ENCODE measurements around the gene KIAA0825. TPM values are rescaled to one million over a fixed set of nuclear protein-coding genes. Genes with fewer than 3 reads are reported as not detected.

The KIAA0825 gene
- polyA plus RNA-seq, 1 donor from 2014 or later: 5.1 TPM

DNA sequence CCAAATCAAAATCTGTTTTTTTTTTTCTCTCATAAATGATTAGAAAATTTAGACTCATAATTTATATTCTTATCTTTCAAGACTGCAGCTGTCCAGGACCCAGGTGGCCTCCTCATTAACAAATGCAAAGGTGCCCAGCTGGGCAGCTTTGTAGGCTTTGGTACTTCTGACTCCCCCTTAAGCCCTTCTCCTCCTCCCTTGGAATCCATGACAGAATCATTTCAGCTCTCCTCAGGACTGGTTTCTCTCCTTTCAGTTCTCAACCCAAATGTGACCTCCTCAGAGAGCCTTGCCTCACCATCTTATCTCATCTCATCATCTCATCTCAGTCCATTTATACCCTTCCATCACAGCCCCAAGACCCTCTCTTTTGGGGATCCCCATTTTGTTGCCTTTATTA is 221.7 kb downstream of the KIAA0825 start:
- Histone ChIP-seq H3K27me3 (ENCODE audit: insufficient read depth, low read depth, low read length) (no peaks in the 10 kb centered on the region), H3K4me3 (ENCODE audit: low read length) (no peak overlapping the region), H4K20me1 (ENCODE audit: insufficient read depth) (no peaks in the 10 kb centered on the region), H3K9me3 (ENCODE audit: low read length) (no peaks in the 10 kb centered on the region), H3F3A (ENCODE audit: insufficient read depth, low read length, poor library complexity, severe bottlenecking) (no peaks in the 10 kb centered on the region), H3K79me2 (replicated peaks; ENCODE audit: insufficient read depth, low read length) (no peaks in the 10 kb centered on the region), H3K4me2 (ENCODE audit: low read length) (no peak overlapping the region), H3K9me2 (ENCODE audit: insufficient read depth, low read length) (no peaks in the 10 kb centered on the region), H3K36me3 (ENCODE audit: insufficient read depth, low read length) (no peaks in the 10 kb centered on the region), H3K27ac (ENCODE audit: low read length) (no peak overlapping the region), H3K9ac (ENCODE audit: low read length) (no peak overlapping the region), H2AFZ (ENCODE audit: low read depth, low read length) (no peak overlapping the region)
- TF ChIP-seq SMC3 (conservative IDR thresholded peaks at IDR 0.05; ENCODE audit: poor library complexity) (no peak), EZH2 (IDR thresholded peaks at IDR 0.05; ENCODE audit: borderline replicate concordance, insufficient read depth, low read length, poor library complexity, severe bottlenecking) (no peak), POLR2AphosphoS5 (IDR thresholded peaks at IDR 0.05) (no peak), RAD21 (conservative IDR thresholded peaks at IDR 0.05) (no peak), TAF1 (IDR thresholded peaks at IDR 0.05; ENCODE audit: low read depth) (no peak), EP300 (conservative IDR thresholded peaks at IDR 0.05; ENCODE audit: poor library complexity, severe bottlenecking) (no peak), MXI1 (conservative IDR thresholded peaks at IDR 0.05; ENCODE audit: poor library complexity, severe bottlenecking) (no peak)
- TF ChIP-seq, protein P1, sequence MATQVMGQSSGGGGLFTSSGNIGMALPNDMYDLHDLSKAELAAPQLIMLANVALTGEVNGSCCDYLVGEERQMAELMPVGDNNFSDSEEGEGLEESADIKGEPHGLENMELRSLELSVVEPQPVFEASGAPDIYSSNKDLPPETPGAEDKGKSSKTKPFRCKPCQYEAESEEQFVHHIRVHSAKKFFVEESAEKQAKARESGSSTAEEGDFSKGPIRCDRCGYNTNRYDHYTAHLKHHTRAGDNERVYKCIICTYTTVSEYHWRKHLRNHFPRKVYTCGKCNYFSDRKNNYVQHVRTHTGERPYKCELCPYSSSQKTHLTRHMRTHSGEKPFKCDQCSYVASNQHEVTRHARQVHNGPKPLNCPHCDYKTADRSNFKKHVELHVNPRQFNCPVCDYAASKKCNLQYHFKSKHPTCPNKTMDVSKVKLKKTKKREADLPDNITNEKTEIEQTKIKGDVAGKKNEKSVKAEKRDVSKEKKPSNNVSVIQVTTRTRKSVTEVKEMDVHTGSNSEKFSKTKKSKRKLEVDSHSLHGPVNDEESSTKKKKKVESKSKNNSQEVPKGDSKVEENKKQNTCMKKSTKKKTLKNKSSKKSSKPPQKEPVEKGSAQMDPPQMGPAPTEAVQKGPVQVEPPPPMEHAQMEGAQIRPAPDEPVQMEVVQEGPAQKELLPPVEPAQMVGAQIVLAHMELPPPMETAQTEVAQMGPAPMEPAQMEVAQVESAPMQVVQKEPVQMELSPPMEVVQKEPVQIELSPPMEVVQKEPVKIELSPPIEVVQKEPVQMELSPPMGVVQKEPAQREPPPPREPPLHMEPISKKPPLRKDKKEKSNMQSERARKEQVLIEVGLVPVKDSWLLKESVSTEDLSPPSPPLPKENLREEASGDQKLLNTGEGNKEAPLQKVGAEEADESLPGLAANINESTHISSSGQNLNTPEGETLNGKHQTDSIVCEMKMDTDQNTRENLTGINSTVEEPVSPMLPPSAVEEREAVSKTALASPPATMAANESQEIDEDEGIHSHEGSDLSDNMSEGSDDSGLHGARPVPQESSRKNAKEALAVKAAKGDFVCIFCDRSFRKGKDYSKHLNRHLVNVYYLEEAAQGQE (IDR thresholded peaks at IDR 0.05; ENCODE audit: borderline replicate concordance): no peak
- TF ChIP-seq, protein P2, sequence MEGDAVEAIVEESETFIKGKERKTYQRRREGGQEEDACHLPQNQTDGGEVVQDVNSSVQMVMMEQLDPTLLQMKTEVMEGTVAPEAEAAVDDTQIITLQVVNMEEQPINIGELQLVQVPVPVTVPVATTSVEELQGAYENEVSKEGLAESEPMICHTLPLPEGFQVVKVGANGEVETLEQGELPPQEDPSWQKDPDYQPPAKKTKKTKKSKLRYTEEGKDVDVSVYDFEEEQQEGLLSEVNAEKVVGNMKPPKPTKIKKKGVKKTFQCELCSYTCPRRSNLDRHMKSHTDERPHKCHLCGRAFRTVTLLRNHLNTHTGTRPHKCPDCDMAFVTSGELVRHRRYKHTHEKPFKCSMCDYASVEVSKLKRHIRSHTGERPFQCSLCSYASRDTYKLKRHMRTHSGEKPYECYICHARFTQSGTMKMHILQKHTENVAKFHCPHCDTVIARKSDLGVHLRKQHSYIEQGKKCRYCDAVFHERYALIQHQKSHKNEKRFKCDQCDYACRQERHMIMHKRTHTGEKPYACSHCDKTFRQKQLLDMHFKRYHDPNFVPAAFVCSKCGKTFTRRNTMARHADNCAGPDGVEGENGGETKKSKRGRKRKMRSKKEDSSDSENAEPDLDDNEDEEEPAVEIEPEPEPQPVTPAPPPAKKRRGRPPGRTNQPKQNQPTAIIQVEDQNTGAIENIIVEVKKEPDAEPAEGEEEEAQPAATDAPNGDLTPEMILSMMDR (IDR thresholded peaks at IDR 0.05; ENCODE audit: poor library complexity, severe bottlenecking): no peak

DNA sequence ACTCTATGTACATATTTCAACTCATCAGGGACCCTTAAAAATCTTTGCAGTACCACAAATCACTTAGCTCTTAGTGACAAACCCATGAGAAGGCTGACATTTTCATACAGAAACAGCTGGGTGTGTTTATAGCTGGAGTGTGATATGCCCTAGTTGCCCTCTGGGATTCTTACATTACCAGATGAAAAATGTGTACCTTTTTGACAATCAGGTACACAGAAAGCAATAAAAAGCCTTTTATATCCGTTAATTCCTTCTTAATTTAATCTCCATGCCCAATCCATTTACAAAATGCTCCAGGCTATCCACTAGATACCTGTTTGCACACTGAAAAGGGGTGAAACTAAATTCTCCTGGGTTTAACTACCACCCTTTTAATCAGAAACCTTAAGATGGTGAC is 222.9 kb downstream of the KIAA0825 start:
- Histone ChIP-seq H3K9me2 (ENCODE audit: insufficient read depth, low read length) (no peaks in the 10 kb centered on the region), H3K4me3 (ENCODE audit: low read length) (no peak overlapping the region), H3F3A (ENCODE audit: insufficient read depth, low read length, poor library complexity, severe bottlenecking) (no peaks in the 10 kb centered on the region), H3K9me3 (ENCODE audit: low read length) (no peaks in the 10 kb centered on the region), H3K79me2 (replicated peaks; ENCODE audit: insufficient read depth, low read length) (no peaks in the 10 kb centered on the region), H3K27ac (ENCODE audit: low read length) (no peak overlapping the region), H3K9ac (ENCODE audit: low read length) (no peak overlapping the region), H4K20me1 (ENCODE audit: insufficient read depth) (no peaks in the 10 kb centered on the region), H3K27me3 (ENCODE audit: insufficient read depth, low read depth, low read length) (no peaks in the 10 kb centered on the region), H3K4me2 (ENCODE audit: low read length) (no peak overlapping the region), H2AFZ (ENCODE audit: low read depth, low read length) (no peak overlapping the region), H3K36me3 (ENCODE audit: insufficient read depth, low read length) (no peaks in the 10 kb centered on the region)
- TF ChIP-seq TAF1 (IDR thresholded peaks at IDR 0.05; ENCODE audit: low read depth) (no peak), EZH2 (IDR thresholded peaks at IDR 0.05; ENCODE audit: borderline replicate concordance, insufficient read depth, low read length, poor library complexity, severe bottlenecking) (no peak), POLR2AphosphoS5 (IDR thresholded peaks at IDR 0.05) (no peak), MXI1 (conservative IDR thresholded peaks at IDR 0.05; ENCODE audit: poor library complexity, severe bottlenecking) (no peak), RAD21 (conservative IDR thresholded peaks at IDR 0.05) (no peak), SMC3 (conservative IDR thresholded peaks at IDR 0.05; ENCODE audit: poor library complexity) (no peak), EP300 (conservative IDR thresholded peaks at IDR 0.05; ENCODE audit: poor library complexity, severe bottlenecking) (no peak)
- TF ChIP-seq, protein P2 (IDR thresholded peaks at IDR 0.05; ENCODE audit: poor library complexity, severe bottlenecking): no peak
- TF ChIP-seq, protein P1 (IDR thresholded peaks at IDR 0.05; ENCODE audit: borderline replicate concordance): no peak
